Fibroblast of pulmonary artery (primary cell): ENCODE measurements around the gene MCM9.

Source experiments
- DNase-seq: peaks from one replicate; pipeline ENCODE4 v3.0.0-alpha.2; 2010; ENCODE audit warnings: low read depth
- H3K4me3 ChIP-seq: replicated peaks from 2 replicates; pipeline ENCODE4 v1.5.1; 2011; ENCODE audit warnings: low read depth, mild to moderate bottlenecking, control low read depth, low read length, moderate library complexity
- TF ChIP-seq, protein P1 (sequence below): IDR thresholded peaks from 2 replicates; pipeline ENCODE4 v1.5.1; 2011; ENCODE audit warnings: mild to moderate bottlenecking, control low read depth, low read length, inconsistent platforms; ENCODE audit errors: missing control alignments

MCM9 gene

DNA sequence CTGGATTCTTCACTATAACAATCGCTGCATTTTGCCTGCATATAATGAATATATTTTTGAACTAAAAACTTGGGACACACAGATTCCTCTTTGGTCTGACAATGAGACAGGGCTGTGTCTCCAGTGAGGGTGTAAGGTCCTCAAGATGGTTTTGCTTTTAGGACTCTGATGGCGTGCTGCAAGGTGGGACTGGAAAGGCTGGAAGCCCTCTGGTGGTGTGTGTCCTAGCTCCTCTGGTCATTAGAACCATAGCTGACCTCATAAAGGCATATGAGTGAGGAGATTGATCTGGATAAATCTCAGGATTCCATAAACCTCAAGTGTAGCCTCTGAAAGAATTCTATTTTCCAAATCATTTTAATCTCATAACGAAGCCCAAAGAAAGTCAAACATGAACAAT, 149.4 kb downstream of the MCM9 start:
- TF ChIP-seq, protein P1, sequence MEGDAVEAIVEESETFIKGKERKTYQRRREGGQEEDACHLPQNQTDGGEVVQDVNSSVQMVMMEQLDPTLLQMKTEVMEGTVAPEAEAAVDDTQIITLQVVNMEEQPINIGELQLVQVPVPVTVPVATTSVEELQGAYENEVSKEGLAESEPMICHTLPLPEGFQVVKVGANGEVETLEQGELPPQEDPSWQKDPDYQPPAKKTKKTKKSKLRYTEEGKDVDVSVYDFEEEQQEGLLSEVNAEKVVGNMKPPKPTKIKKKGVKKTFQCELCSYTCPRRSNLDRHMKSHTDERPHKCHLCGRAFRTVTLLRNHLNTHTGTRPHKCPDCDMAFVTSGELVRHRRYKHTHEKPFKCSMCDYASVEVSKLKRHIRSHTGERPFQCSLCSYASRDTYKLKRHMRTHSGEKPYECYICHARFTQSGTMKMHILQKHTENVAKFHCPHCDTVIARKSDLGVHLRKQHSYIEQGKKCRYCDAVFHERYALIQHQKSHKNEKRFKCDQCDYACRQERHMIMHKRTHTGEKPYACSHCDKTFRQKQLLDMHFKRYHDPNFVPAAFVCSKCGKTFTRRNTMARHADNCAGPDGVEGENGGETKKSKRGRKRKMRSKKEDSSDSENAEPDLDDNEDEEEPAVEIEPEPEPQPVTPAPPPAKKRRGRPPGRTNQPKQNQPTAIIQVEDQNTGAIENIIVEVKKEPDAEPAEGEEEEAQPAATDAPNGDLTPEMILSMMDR: no peak
- DNase-seq: no peak
- no peak overlapping the region for H3K4me3 ChIP-seq

DNA sequence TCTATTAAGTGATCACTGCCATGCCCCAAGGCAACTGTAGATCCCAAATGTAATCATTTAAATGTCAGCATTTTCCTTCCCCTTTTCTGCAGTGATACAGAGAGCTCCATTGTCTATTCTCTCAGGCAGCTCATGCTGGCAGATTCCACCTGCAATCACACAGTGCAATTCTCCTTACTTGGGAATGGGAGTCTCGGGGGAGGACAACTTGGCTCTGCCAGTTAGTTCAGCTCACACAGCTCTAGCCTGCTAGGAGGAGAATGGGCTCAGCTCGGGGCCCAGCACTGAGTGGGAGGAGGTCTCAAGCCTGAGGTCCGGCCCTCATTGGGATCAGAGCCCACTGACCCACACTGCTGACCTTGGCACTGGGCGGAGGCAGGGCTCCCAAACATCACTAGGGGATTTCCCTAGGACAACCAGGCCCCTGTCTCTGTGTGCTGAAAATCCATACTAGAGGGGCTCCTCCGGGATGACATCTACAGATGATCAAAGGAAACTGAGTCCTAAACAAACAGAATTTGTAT, 150.3 kb downstream of the MCM9 start:
- H3K4me3 ChIP-seq: no peak overlapping the region
- TF ChIP-seq, protein P1: no peak
- peak; percentile 20 for DNase-seq

DNA sequence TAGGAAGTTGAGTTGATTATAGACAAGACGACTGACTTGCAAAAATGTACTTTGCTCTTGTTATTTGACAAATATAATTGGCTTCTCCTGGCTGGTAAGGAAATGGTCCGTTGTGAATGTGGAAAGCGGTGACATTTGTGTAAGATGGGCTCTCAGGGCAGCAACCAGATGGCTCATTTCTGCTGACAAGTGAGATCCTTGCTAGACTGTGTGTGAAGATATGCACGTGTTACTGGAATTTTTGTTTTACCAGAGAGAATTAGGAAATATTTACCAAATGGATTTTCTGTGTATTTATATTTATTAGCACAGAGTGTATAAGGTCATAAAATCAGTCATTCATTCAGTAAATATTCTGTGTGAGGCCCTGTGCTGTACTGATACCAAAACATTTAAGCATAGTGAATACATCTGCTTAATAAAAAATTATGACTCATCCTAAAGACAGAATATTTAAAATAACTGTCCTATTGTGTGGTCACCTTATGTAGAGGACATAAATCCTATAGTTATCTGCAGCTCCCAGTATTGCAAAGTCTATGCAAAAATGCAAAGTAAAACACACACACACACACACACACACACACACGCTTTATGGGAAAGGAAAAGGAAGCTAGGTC, 150.9 kb downstream of the MCM9 start:
- no peak for DNase-seq
- H3K4me3 ChIP-seq: no peak overlapping the region
- TF ChIP-seq, protein P1: no peak

DNA sequence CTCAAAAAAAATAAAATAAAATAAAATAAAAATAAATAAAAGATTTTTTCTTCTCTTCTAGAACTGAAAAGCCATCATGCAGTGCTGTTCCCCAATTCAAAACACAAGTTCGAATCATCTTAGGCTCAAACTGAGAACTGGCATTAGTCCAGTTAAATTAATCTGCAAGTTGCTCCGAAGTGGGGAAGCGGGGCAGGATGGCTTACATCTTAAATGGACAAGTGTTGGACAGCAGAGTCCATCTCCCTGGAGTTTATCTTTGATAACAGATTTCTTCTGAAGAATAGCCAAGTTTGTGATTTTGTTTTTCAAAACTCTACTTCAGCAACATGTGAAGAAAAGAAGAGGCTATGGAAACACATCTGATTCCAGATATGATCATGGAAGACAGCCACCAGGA, 152.3 kb downstream of the MCM9 start:
- TF ChIP-seq, protein P1: no peak
- no peak overlapping the region for H3K4me3 ChIP-seq
- DNase-seq: no peak

DNA sequence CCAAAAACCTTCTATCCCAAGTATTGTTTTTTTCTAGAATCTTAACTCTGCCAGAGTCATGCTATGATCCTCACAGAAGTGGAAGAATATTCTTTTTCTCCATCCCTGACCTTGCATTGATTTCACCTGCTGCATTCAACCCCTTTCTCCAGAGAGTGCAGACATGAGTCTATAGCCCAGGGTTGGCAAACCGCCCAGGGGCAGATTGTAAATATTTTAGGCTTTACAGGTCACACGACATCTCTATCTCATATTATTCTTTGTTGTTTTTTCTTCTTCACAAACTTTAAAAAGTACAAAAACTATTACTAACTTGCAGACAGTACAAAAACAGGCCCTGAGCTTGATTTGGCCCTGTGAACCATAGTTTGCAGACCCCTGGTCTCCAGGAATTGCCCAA, 153.1 kb downstream of the MCM9 start:
- H3K4me3 ChIP-seq: no peak overlapping the region
- no peak for DNase-seq
- TF ChIP-seq, protein P1: no peak

DNA sequence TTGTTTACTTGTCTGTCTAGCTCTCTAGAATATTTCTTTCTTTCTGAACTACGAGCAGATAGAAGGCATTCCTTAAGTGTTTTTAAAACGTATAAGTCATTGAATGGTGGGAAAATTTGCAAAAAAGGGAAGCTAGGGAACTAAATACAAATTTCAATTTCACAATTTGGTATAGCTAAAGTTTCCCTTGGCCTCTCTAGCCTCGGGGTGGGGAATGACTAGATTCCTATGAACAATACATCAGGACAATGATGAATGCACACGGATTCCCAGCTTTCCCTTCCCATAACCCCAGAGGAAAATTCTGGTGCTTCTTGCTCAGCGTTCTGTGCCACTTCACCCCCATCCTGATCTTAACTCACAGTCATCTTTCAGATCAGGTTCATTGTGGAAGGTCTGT, 154.3 kb downstream of the MCM9 start:
- TF ChIP-seq, protein P1: no peak
- DNase-seq: no peak

More for the DNA sequence above, 154.3 kb downstream of the MCM9 start:
- H3K4me3 ChIP-seq: no peak overlapping the region
